Liver (tissue), 9 donors: ENCODE data around the gene MC4R. TPM values are rescaled to one million over a fixed set of nuclear protein-coding genes. Genes with fewer than 3 reads are reported as not detected.

Experiments
- DNase-seq: peaks from one replicate; pipeline ENCODE4 v3.0.0-alpha.2; 2017; ENCODE audit warnings: low spot score
- H3K27ac ChIP-seq, 2 donors: one replicate each; pipeline ENCODE4 v1.7.0; 2013; ENCODE audit warnings: inconsistent platforms in 2 of 2, low read length in 2 of 2, control low read depth in 1 of 2, low read depth in 1 of 2, mild to moderate bottlenecking in 1 of 2
- H3K27me3 ChIP-seq, 4 donors: one replicate each; pipeline versions ENCODE4 v1.6.1 to v1.7.0; 2013; ENCODE audit warnings: low read length in 3 of 4, inconsistent platforms in 1 of 4, mild to moderate bottlenecking in 1 of 4, moderate library complexity in 1 of 4; ENCODE audit not compliant: control insufficient read depth in 4 of 4, insufficient read depth in 4 of 4
- H3K36me3 ChIP-seq, 4 donors: one replicate each; pipeline versions ENCODE4 v1.6.1 to v1.7.0; 2013; ENCODE audit warnings: low read length in 3 of 4, mild to moderate bottlenecking in 3 of 4, low read depth in 1 of 4, moderate library complexity in 1 of 4; ENCODE audit not compliant: control insufficient read depth in 4 of 4, insufficient read depth in 3 of 4
- H3K4me1 ChIP-seq, 4 donors: one replicate each; pipeline versions ENCODE4 v1.6.1 to v1.7.0; 2013; ENCODE audit warnings: low read length in 3 of 4, mild to moderate bottlenecking in 3 of 4, moderate library complexity in 1 of 4; ENCODE audit not compliant: control insufficient read depth in 4 of 4, insufficient read depth in 4 of 4
- H3K4me3 ChIP-seq, 3 donors: one replicate each; pipeline versions ENCODE4 v1.6.1 to v1.7.0; 2013; ENCODE audit warnings: low read length in 3 of 3, control low read depth in 1 of 3, low read depth in 1 of 3, mild to moderate bottlenecking in 1 of 3
- H3K9ac ChIP-seq, 2 donors: one replicate each; pipeline ENCODE4 v1.7.0; 2013; ENCODE audit warnings: low read length in 2 of 2, mild to moderate bottlenecking in 2 of 2, moderate library complexity in 2 of 2, control low read depth in 1 of 2, low read depth in 1 of 2
- H3K9me3 ChIP-seq, 4 donors: one replicate each; pipeline versions ENCODE4 v1.6.1 to v1.7.0; 2013; ENCODE audit warnings: low read length in 3 of 4; ENCODE audit not compliant: control insufficient read depth in 4 of 4
- CTCF ChIP-seq: fragments of 150-350 bp; IDR thresholded peaks from 2 replicates; pipeline ENCODE4 v1.5.1; 2017; ENCODE audit warnings: improper control_type of control experiment, low read depth, low read length; ENCODE audit not compliant: missing input control
- EGR1 ChIP-seq, 2 donors: IDR thresholded peaks; 2 replicates each; pipeline ENCODE4 v1.6.1; 2016 to 2018; ENCODE audit warnings: antibody characterized with exemption in 2 of 2, low read depth in 2 of 2
- FOXA1 ChIP-seq: IDR thresholded peaks from 2 replicates; pipeline ENCODE4 v1.6.1; 2016; ENCODE audit warnings: antibody characterized with exemption
- FOXA2 ChIP-seq: IDR thresholded peaks from 2 replicates; pipeline ENCODE4 v1.6.1; 2016; ENCODE audit warnings: antibody characterized with exemption
- GABPA ChIP-seq, 2 donors: IDR thresholded peaks in 1 of 2; conservative IDR thresholded peaks in 1 of 2; 2 replicates each; pipeline ENCODE4 v1.6.1; 2016; ENCODE audit warnings: antibody characterized with exemption in 2 of 2, mild to moderate bottlenecking in 1 of 2, moderate library complexity in 1 of 2
- HNF4A ChIP-seq, 2 donors: conservative IDR thresholded peaks; 2 replicates each; pipeline ENCODE4 v1.6.1; 2016; ENCODE audit warnings: antibody characterized with exemption in 2 of 2, mild to moderate bottlenecking in 2 of 2
- HNF4G ChIP-seq: IDR thresholded peaks from 2 replicates; pipeline ENCODE4 v1.6.1; 2016; ENCODE audit warnings: antibody characterized with exemption
- JUND ChIP-seq, 2 donors: IDR thresholded peaks; 2 replicates each; pipeline ENCODE4 v1.6.1; 2016; ENCODE audit warnings: antibody characterized with exemption in 2 of 2
- NR2F2 ChIP-seq: IDR thresholded peaks from 2 replicates; pipeline ENCODE4 v1.6.1; 2016; ENCODE audit warnings: antibody characterized with exemption
- RAD21 ChIP-seq, 2 donors: IDR thresholded peaks; 2 replicates each; pipeline ENCODE4 v1.6.1; 2016; ENCODE audit warnings: antibody characterized with exemption in 2 of 2, mild to moderate bottlenecking in 2 of 2
- RXRA ChIP-seq, 2 donors: IDR thresholded peaks; 2 replicates each; pipeline ENCODE4 v1.6.1; 2017 to 2018; ENCODE audit warnings: antibody characterized with exemption in 2 of 2, mild to moderate bottlenecking in 1 of 2
- SP1 ChIP-seq: IDR thresholded peaks from 2 replicates; pipeline ENCODE4 v1.6.1; 2018; ENCODE audit warnings: antibody characterized with exemption, mild to moderate bottlenecking
- TAF1 ChIP-seq: conservative IDR thresholded peaks from 2 replicates; pipeline ENCODE4 v1.6.1; 2016; ENCODE audit warnings: antibody characterized with exemption, mild to moderate bottlenecking
- YY1 ChIP-seq: IDR thresholded peaks from 2 replicates; pipeline ENCODE4 v1.6.1; 2016; ENCODE audit warnings: antibody characterized with exemption, mild to moderate bottlenecking
- ZBTB33 ChIP-seq: IDR thresholded peaks from 2 replicates; pipeline ENCODE4 v1.6.1; 2016; ENCODE audit warnings: antibody characterized with exemption
- WGBS: extraction: QIAGEN DNeasy Blood & Tissue Kit; methylation state at CpG from one replicate; pipeline ENCODE4 v1.1.7; 2013; 5-methylcytosine and 5-hydroxymethylcytosine counted together
- polyA plus RNA-seq, 2 donors: library from polyadenylated mRNA; stranded (reverse) in 1 of 2; unstranded in 1 of 2; fragments of 200-250 nt in 1 of 2; fragments of >200 nt in 1 of 2; fragmentation: Nextera tagmentation in 1 of 2; extraction: Ambion mirVana in 1 of 2; gene quantifications; one replicate each; pipeline versions ENCODE4 v1.2.1 to v1.2.3, GENCODE V29; 2013 to 2015
- total RNA-seq, 2 donors: library from RNA; depleted of rRNA; stranded (reverse); fragments of >200 nt; gene quantifications; one replicate each; pipeline ENCODE4 v1.2.3, GENCODE V29; 2014
- TF ChIP-seq, protein P1 (sequence below): IDR thresholded peaks from 2 replicates; pipeline ENCODE4 v1.6.1; 2016; ENCODE audit warnings: antibody characterized with exemption
- TF ChIP-seq, protein P2 (sequence below): IDR thresholded peaks from 2 replicates; pipeline ENCODE4 v1.6.1; 2016; ENCODE audit warnings: antibody characterized with exemption
- TF ChIP-seq, protein P3 (sequence below): IDR thresholded peaks from 2 replicates; pipeline ENCODE4 v1.6.1; 2016; ENCODE audit warnings: antibody characterized with exemption, mild to moderate bottlenecking
- donor health status: healthy.
- donor health status: healthy.
- donor health status: healthy.
- donor health status: healthy.
- donor health status: healthy.

MC4R gene
- total and polyA plus RNA-seq, 4 donors = not detected

DNA sequence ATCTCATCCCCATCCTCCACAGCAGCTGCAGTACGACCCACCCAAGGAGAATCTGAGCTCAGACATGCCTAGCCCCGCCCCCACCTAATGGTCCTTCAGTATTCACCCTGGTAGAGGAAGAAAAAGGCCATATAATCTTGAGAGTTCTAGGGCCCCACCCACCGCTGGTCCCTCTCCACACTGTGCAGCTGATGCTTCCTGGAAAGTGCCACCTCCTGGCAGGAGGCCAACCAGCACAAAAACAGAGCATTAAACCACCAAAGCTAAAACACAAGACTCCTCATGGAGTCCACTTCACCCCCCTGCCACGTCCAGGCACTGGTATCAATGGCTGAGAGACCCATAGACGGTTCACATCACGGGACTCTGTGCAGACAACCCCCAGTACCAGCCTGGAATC, 40.7 kb downstream of the MC4R start:
- H3K9ac ChIP-seq = no peak overlapping the region
- no peak overlapping the region for H3K27ac ChIP-seq
- no peak for DNase-seq
- H3K9me3 ChIP-seq = peaks cover 0 to 4% (median 1%) of the 10 kb centered on the region in 4 donors
- H3K27me3 ChIP-seq = no peaks in the 10 kb centered on the region
- no peak overlapping the region for H3K4me3 ChIP-seq
- WGBS = 60% methylated on average over 6 of the region's 6 CpGs
- H3K36me3 ChIP-seq = no peaks in the 10 kb centered on the region
- H3K4me1 ChIP-seq = no peaks in the 10 kb centered on the region
- TF ChIP-seq FOXA2 = no peak
- TF ChIP-seq ZBTB33 = no peak
- no peak for TF ChIP-seq EGR1 (IDR thresholded peaks at IDR 0.05; ENCODE audit: low read depth in 2 of 2)
- TF ChIP-seq, protein P1, sequence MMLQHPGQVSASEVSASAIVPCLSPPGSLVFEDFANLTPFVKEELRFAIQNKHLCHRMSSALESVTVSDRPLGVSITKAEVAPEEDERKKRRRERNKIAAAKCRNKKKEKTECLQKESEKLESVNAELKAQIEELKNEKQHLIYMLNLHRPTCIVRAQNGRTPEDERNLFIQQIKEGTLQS = no peak
- no peak for TF ChIP-seq NR2F2

DNA sequence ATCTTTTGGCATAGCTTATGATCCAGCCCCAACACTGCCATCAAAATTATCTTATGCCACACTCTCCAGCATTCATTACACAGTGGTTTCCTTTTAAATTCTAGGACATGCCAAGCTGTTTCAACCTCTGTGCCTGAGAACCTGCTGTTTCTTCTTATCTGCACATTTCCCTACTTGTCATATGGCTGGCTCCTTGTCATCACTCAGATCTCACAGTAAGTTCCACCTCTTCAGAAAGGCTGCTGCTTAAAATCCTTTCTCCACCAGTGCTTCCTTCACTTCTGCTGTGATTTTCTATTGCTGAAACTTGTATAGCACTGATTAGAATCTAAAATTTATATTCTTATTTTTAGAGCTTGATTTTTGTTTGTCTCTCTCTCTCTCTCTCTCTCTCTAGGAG, 43.4 kb downstream of the MC4R start:
- Histone ChIP-seq H3K9me3 (peaks cover 0 to 4% (median 1%) of the 10 kb centered on the region in 4 donors), H3K27ac (no peak overlapping the region), H3K4me3 (no peak overlapping the region), H3K27me3 (no peaks in the 10 kb centered on the region), H3K9ac (no peak overlapping the region), H3K4me1 (no peaks in the 10 kb centered on the region), H3K36me3 (no peaks in the 10 kb centered on the region)
- no peak for TF ChIP-seq CTCF
- no peak for TF ChIP-seq HNF4A (conservative IDR thresholded peaks at IDR 0.05)
- no peak for TF ChIP-seq GABPA (IDR thresholded peaks at IDR 0.05 in 1 of 2, conservative IDR thresholded peaks at IDR 0.05 in 1 of 2)
- no peak for TF ChIP-seq YY1
- TF ChIP-seq EGR1 (IDR thresholded peaks at IDR 0.05; ENCODE audit: low read depth in 2 of 2) = no peak
- TF ChIP-seq, protein P2, sequence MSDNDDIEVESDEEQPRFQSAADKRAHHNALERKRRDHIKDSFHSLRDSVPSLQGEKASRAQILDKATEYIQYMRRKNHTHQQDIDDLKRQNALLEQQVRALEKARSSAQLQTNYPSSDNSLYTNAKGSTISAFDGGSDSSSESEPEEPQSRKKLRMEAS = no peak
- no peak for TF ChIP-seq SP1
- no peak for TF ChIP-seq HNF4G
- TF ChIP-seq TAF1 = no peak
- no peak for TF ChIP-seq FOXA1
- TF ChIP-seq, protein P3, sequence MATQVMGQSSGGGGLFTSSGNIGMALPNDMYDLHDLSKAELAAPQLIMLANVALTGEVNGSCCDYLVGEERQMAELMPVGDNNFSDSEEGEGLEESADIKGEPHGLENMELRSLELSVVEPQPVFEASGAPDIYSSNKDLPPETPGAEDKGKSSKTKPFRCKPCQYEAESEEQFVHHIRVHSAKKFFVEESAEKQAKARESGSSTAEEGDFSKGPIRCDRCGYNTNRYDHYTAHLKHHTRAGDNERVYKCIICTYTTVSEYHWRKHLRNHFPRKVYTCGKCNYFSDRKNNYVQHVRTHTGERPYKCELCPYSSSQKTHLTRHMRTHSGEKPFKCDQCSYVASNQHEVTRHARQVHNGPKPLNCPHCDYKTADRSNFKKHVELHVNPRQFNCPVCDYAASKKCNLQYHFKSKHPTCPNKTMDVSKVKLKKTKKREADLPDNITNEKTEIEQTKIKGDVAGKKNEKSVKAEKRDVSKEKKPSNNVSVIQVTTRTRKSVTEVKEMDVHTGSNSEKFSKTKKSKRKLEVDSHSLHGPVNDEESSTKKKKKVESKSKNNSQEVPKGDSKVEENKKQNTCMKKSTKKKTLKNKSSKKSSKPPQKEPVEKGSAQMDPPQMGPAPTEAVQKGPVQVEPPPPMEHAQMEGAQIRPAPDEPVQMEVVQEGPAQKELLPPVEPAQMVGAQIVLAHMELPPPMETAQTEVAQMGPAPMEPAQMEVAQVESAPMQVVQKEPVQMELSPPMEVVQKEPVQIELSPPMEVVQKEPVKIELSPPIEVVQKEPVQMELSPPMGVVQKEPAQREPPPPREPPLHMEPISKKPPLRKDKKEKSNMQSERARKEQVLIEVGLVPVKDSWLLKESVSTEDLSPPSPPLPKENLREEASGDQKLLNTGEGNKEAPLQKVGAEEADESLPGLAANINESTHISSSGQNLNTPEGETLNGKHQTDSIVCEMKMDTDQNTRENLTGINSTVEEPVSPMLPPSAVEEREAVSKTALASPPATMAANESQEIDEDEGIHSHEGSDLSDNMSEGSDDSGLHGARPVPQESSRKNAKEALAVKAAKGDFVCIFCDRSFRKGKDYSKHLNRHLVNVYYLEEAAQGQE = no peak
- no peak for TF ChIP-seq RXRA (IDR thresholded peaks at IDR 0.05)
- TF ChIP-seq JUND (IDR thresholded peaks at IDR 0.05) = no peak
- no peak for TF ChIP-seq FOXA2
- TF ChIP-seq, protein P1 = no peak
- no peak for TF ChIP-seq ZBTB33
- TF ChIP-seq NR2F2 = no peak
- TF ChIP-seq RAD21 (IDR thresholded peaks at IDR 0.05) = no peak
- DNase-seq = no peak
